RPMI7951 (cell line): ENCODE measurements around the gene SCCPDH. TPM values are rescaled to one million over a fixed set of nuclear protein-coding genes. Genes with fewer than 3 reads are reported as not detected.

ENCODE experiments used
- DNase-seq: peaks from one replicate; pipeline ENCODE4 v3.0.0-alpha.2; 2012; ENCODE audit warnings: low read depth
- total RNA-seq: library from RNA; depleted of rRNA; stranded (reverse); fragments of >200 nt; shearing (Covaris generic); gene quantifications from 2 replicates; pipeline ENCODE4 v1.2.3, GENCODE V29; 2014

Gene SCCPDH
- total RNA-seq, 1 experiment from 2014 or later = 25.8 TPM

DNA sequence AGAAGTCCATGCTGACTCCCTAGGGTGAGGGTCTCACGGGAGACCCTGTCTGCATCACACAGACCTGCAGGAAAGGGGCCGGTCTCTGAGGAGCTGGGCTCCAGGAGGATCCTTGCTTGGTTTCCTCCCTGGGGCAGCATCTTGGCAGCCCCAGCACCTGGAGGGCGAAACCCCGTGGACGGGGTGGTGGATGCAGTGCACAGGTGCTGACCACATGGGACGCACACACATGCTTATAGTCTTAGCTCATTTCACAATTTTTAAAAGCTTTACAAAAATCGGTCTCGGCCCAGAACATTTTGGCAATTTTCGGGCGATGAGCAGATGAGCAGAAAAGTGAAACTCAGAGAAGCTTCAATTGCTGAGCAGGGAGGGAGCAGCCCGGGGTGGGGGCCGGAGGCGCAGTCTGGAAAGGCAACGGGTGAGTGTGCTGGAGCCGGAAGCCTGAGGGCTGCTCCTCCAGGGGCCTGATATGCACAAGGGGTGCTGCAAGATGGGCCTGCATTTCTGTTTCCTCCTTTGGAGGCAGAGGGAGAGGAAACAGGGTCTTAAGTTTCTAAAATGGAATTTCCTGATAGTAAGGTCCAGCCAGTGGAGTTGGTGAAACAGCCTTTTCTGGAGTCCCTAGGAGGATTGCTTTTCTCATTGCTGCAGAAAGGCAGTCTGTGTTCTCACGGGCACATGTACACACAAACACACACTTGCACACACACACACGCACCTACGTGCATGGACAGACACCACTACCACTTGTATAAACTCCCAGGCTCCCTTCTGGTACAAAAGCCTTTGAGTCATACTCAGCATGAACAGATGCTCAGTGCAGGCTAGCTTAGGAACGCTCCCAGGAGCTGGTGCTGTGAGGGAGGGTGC is 60.6 kb downstream of the SCCPDH start:
- DNase-seq = peak; percentile 32

DNA sequence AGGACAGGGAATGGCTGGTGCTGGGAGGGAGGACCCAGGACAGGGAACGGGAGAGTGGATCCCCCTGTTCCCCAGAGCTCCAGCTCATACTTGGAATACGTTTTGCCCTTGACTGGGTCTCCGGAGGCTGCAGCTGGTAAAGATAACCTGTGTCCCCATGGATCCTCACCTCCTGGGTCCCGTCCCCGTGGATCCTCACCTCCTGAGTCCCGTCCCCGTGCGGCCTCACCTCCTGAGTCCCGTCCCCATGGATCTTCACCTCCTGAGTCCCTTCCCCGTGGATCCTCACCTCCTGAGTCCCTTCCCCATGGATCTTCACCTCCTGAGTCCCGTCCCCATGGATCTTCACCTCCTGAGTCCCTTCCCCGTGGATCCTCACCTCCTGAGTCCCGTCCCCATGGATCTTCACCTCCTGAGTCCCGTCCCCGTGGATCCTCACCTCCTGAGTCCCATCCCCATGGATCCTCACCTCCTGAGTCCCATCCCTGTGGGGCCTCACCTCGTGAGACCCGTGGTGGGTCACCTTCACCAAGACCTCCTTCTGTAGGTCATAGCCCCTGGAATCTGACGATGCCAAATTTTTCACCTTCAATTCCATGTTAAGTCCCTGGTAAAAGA is 61.4 kb downstream of the SCCPDH start:
- DNase-seq = no peak

DNA sequence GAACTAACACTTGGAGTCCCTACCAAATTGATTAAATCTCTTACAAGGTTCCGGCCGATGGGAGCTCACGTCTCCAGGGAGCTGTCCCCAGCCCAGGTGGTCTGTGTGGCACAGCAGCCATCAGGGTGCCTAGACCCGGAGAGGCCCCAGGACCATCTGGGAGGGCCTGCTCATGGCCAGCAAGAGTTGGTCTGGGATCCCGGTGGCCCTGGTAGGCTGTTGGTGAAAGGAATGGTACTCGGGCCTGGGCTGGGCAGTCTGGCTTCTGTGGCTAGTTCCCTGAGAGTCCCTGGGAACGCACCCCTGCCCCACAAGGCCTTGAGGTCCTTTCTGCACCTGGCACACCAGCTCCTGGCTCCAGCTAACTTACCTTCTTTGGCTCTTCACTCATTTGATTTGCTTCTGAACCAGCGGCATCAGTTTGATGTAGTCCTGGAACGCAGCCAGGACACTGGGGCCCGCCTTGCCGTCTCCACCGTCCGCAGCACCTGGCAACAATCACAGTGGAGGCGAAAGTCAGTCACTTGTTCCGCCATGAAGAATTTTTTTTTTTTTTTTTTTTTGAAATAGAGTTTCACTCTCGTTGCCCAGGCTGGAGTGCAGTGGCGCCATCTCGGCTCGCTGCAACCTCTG is 62.5 kb downstream of the SCCPDH start:
- no peak for DNase-seq

DNA sequence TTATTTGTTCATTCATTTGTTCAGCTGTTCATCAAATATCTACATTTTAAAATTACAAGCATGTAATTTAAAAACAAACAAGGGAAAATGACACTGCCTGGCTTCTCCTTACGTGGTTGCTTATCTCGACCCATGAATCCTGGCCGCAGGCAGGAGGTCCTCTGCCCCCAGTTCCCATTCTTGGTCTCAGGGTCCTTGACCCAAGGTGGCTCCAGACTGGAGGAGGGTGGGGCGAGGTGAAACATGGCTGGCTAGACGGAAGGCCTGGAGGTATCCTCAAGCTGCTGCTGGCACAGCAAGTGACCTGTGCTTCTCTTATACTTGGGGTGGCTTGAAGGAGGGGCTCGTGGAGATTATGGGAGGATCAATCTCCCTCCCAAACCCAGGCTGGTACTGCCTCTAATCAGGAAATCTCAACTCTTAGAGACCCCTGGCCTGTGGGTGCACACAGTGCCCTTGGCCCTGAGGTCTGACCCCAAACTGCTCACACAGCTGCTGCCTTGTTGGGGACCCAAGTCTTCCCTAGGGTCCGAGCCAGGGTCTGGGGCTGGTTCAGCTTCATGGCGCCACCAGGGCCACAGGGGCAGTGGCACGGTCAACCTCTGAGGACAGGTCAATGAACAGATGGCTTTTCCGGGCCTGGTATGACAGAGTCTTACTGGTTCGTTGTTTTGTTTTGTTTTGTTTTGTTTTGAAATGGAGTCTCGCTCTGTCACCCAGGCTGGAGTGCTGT is 63.7 kb downstream of the SCCPDH start:
- no peak for DNase-seq

DNA sequence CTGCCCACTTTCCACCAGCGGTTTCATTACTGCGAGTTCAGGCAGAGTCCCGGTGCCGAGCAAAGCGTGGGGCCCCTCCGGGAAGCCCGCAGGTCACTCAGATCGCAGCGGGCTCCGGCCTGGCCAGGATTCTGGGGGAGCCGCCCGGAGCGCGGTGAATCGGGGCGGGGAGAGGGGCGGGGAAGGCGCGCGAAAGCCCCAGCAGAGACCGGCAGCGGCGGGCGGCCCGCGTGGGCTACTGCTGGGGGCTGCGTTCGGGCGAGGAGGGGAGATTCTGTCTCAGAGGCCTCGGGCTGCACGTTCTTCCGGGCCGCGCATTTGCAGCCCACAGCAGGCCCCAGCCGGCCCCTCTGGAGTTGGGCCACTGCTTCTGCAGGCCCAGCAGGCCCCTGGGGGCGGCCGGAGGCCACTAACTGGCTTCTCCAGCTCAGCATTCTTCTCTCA is 64.7 kb downstream of the SCCPDH start:
- no peak for DNase-seq

DNA sequence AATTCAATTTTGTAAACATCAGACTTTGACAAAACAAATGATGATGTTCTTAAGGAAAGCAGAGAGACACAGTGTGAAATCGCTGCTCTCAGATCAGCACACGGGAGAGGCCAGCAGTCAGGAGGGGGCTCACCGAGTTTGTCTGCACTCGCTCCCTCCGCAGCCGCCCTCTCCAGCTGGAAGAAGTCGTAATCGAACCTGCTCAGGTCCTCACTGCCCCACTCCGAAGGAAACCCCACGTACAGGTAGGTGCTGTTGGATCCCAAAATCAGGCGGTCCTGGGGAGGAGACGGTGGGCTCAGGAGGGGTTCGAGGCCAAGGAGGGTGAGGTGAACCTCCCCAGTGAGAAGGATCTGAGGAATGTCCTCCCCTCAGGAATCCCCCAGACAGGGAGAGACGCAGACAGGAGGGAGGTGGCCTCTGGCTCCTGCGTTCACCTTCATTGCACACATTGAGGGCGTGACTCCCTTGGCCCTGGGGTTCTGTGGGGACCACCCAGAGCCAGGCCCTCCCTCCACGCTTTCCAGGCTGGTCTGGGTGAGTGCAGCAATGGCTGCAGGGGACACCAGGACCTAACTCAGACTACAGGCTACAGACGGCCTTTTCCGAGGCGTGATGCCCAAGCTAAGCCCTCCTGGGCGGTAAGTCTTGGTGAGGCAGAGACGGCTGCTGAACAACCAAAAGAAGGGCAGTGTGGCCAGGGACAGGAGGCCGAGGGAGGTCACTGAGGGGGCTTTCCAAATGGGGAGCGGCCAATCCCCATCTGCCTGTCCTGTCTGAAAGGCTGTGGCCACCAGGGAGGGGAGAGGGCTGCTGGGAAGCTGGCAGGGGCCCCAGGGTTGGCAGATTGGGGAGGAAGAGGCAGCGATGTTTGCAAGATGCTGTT is 65.5 kb downstream of the SCCPDH start:
- no peak for DNase-seq

DNA sequence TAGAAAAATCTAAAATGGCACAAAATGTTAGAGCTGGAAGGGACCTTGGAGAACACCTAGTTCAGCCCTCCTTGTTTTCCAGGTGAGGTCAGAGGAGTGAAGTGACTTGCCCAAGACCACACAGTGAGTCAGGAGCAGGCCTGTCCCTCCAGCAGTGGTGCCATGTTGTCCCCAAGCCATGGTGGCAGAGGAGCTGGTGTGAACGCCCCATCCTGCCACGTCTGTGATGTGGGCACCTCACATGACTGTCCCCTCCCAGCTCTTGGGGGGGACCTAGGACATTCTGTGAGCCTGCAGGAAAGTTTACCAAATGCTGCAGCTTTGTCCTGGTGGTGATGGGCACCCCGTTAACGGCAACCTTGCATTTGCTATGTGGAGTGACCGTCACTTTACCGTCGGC is 66.2 kb downstream of the SCCPDH start:
- DNase-seq = no peak

DNA sequence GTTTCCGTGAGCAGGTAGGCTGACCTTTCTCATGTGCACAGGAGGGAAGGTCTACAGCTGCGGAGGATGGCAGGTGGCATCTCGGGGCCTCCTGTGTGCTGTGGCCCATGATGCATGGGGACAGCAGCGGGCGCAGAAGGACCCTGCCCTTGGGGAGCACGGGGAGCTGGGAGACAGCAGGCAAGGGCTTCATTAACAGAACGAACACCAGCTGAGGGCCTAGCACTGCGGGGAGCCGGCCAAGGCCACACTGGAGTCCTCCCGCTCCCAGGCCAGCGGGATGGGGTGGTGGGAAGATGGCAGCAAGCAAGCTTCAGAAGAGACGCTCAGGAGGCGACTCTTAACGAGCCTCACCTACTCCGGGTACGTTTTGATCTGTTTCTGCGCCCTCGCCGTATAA is 66.6 kb downstream of the SCCPDH start:
- DNase-seq = no peak

DNA sequence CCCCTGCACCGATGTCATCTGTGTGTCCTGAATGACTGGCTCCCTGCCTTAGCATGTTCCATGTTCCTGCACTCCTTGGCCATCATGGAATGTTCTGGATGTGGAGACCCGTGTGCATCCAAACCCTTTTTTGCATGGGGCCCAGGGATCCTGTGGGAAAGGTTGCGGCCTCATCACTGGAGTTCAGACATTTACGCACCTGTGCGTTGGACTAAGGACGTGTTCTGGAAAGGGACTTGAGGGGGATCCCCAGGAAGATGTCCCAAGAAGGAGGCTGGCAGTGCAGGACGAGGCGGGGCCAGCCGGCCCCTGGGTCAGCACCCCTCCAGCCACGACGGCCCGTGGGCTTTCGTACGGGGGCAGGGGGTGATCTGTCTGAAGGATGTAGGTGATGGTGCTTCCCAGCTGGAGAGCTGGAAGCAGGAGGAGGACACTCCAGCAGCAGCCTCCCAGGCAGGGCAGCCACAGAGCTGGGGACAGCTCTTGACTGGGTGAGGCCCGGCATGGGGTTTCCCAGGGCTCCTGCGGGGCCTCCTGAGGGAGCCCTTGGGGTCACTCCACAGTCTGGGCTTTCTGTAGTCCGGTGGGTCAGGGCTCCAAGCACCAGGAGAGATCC is 67.2 kb downstream of the SCCPDH start:
- DNase-seq = no peak

DNA sequence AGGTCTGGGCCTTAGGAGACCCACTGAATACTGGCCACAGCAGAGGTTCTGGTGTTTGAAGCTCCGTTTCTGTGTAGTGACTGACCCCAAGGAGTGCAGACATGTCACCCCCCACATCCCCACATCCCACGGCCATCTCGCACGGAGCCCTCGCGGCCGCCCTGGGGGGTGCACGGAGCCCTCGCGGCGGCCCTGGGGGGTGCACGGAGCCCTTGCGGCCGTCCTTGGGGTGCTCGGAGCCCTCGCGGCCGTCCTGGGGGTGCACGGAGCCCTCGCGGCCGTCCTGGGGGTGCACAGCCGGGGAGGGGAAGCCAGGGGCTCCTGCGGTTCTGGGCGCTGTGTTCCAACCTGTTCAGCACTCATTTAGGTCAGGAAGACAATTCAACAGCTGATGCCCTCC is 68.4 kb downstream of the SCCPDH start:
- DNase-seq = no peak

DNA sequence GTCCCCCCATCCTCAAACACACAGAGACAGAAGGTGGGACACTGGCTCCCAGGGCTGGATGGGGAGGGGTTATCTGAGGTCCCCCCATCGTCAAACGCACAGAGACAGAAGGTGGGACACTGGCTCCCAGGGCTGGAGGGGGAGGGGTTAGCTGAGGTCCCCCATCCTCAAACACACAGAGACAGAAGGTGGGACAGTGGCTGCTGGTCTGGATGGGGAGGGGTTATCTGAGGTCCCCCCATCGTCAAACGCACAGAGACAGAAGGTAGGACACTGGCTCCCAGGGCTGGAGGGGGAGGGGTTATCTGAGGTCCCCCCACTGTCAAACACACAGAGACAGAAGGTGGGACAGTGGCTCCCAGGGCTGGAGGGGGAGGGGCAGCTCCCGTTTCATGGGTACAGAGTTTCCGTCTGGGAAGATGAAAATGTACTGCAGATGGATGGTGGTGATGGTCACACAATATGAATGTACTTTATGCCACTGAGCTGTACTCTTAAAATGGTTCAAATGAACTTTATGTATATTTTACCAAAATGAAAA is 69.2 kb downstream of the SCCPDH start:
- no peak for DNase-seq

DNA sequence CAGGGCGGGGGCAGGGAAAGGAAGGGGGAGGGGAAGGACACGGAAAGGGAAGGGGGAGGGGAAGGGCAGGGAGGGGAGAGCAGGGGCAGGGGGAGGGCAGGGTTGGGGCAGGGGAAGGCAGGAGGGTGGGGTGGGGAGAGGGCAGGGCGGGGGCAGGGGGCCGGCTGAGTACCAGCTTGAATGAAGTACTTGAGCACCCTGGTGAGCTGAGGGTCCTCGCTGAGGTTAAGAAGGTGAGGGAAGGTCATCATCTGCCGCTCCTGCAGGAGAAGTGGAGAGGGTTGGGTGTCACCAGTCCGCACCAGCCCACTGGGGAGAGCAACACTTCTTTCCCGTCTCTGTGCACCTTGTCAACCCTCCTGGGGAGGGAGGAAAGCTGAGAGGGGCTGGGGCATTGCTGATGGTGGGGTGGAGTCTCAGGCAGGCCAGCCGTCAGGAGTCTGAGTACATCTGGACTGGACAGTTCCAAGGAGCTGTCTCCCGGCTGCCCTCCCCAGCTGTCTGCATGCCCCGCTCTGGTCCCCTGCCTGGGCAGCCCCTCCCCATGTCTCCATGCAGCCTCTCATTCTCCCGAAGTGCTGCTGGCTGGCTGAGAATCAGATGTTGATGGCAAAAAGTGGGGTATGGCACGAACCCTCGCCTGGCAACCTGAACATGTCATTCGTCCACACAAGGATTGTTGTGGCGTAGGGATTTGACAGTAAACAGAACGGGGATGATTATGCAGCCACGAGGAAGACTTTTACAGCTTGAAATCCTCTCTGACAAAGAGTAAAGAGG is 70.0 kb downstream of the SCCPDH start:
- DNase-seq = no peak

DNA sequence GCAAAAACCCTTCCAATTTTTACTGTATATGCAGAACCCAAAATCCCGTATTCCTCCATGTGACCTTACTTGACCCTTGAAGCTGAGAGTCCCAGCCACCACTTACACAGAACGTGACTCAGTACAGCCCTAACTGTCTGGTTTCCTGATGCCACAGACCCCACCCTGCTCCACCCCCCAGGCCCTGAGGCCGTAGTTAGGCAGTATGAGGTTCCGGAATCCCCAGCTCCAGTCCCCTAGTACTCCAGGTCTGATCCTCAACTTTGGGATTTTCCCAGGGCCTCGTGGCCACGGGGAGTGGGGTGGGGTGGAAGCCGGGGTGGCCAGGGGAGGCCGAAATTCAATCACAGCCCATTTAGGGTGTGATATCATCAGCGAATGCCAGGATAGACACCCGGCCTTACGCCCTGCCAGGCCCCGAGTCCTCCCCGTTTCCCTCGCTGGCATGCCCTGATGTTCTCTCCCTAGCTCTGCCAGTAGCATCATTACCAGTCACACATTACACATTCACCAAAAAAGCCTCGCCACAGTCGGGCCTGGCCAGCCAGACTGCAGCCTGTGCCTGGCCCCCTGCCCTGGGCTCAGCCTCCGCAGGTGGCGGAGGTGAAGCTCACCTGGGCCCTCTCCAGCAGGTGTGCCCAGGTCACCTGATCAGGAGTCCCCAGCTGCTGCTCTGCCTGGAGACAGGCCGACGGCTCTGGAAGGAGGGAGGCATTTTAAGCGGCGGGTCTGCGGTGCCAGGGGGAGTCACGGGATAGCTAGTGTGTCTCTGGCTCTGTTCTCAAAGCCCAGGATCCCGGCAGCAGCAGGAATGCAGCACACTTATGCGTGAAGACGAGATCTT is 70.8 kb downstream of the SCCPDH start:
- DNase-seq = peak; percentile 75

DNA sequence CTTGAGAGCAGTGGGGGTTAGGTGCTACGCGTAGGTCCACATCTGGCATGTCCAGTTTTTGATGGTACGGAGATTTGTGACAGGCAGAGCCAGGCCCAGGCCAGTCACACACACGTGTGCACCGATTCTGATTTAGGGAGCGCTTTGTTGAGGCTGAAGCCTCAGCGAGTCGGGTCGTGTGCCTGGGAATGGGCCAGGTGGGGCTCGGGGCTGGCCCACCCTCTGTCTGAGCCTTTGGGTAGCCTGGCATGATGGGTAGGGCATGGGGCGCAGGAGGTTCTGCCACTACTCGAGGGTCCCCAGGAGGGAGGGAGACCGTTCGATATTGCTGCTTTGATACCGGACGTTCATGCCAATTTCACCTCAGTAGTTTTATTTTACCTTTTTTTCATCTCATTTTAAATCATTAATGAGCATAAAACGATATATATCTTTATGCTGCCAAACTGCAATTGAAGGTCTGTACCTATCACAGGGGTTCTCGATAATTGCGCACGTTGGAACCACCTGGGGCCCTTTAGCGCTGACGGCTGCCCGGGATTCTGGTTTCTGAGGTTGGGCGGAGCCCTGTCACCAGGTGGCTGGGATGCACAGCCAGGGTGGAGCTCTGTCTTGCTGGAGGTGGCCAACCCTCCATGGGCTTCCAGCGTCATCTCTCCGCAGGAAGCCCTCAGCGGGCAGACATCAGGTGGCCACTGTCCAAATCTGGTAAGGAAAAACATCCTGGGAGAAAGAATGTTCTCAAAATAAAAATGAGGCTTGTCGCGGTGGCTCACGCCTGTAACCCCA is 71.9 kb downstream of the SCCPDH start:
- no peak for DNase-seq

DNA sequence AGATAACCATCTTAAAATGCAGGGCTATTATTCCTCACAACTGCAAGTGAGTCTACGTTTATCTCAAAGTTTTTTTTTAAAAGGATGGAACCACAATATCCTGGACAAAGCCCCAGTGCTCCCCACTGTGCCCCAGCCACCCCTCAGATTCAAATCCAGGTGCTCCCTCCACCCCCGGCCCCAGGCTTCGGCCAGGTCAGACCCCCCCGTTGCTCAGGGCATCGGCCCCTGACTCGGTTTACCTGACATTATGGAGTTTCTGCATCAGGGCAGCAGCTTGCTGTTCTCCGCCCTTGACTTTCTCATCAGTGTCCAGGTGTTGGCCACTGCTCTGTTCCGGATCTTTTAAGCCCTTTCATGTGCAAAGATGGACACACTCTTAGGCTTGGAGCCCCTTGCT is 72.9 kb downstream of the SCCPDH start:
- no peak for DNase-seq

DNA sequence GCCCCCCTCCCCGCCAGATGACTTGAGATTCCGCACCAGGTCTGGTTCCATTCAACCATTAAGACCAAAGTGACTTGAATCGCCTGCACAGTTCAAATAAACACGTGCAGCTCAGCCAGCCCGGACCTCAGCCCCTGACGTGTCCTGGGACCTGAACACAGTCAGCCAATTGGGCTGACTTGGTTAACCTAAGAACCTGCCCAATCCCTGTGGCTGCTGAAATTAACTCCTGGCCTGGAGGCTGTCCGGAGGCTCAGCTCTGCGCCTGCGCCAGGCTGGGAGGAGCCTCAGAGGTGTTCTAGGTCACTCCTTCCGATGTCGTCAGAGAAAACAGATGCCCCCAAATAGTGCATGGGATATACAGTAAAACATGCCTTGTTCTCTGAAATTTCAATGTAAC is 73.4 kb downstream of the SCCPDH start:
- DNase-seq = no peak

DNA sequence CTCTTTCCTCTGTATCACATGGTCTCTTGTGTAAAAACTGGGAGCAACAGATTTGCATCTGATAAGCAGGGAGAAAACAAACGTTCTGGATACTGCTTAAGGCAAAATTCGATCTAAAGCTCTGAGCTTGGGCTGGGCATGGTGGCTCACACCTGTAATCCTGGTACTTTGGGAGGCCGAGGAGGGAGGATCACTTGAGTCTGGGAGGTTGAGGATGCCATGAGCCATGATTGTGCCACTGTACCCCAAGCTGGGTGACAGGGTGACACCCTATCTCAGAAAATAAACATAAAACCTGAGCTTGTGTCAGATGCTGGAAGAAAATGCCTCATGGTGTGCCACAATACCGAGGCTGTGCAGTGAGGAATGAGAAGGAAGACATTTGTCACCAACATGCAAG is 73.9 kb downstream of the SCCPDH start:
- DNase-seq = no peak
